T-helper 2 cell (primary cell): ENCODE results near the gene KIAA0232.
"Not testable (repeated sequence)": the region's sequence is repeated elsewhere in the genome, so short reads cannot be mapped to it uniquely, and the experiment has no call there.

ENCODE experiments used
- DNase-seq, 5 experiments: peaks; one replicate each; pipeline versions ENCODE4 v3.0.0 to v3.0.0-alpha.2; 2012 to 2022

The KIAA0232 gene

GRCh38 chr4:6887591-6888371 is 105.3 kb downstream of the KIAA0232 start:
- DNase-seq: no peak

GRCh38 chr4:6888506-6889071 is 106.1 kb downstream of the KIAA0232 start:
- no peak for DNase-seq

- no peak for DNase-seq
Measured at GRCh38 chr4:6889101-6889735, 106.7 kb downstream of the KIAA0232 start.

- no peak for DNase-seq
Measured at GRCh38 chr4:6889736-6890324, 107.3 kb downstream of the KIAA0232 start.

- no peak for DNase-seq
Measured at GRCh38 chr4:6890358-6890757, 107.8 kb downstream of the KIAA0232 start.

GRCh38 chr4:6890971-6891370 is 108.4 kb downstream of the KIAA0232 start:
- DNase-seq: not testable (repeated sequence)

GRCh38 chr4:6891436-6892170 is 109.1 kb downstream of the KIAA0232 start:
- DNase-seq: peak in 1 of 5 experiments; percentile 53

- peak in 2 of 5 experiments; percentile 37 to 67 for DNase-seq
Measured at GRCh38 chr4:6892190-6892908, 109.8 kb downstream of the KIAA0232 start.

- no peak for DNase-seq
Measured at GRCh38 chr4:6892909-6893202, 110.3 kb downstream of the KIAA0232 start.

GRCh38 chr4:6893449-6894085 is 111.0 kb downstream of the KIAA0232 start:
- DNase-seq: peak in 1 of 5 experiments; percentile 57

GRCh38 chr4:6894086-6894478 is 111.6 kb downstream of the KIAA0232 start:
- no peak for DNase-seq

GRCh38 chr4:6894528-6895498 is 112.3 kb downstream of the KIAA0232 start:
- no peak for DNase-seq

GRCh38 chr4:6896035-6896434 is 113.5 kb downstream of the KIAA0232 start:
- no peak for DNase-seq

- peak in 1 of 5 experiments; percentile 63 for DNase-seq
Measured at GRCh38 chr4:6898763-6899162, 116.2 kb downstream of the KIAA0232 start.

GRCh38 chr4:6900181-6900812 is 117.8 kb downstream of the KIAA0232 start:
- no peak for DNase-seq

GRCh38 chr4:6900956-6901355 is 118.4 kb downstream of the KIAA0232 start:
- no peak for DNase-seq

- DNase-seq: no peak
Measured at GRCh38 chr4:6901669-6902317, 119.3 kb downstream of the KIAA0232 start.

GRCh38 chr4:6902318-6903042 is 120.0 kb downstream of the KIAA0232 start:
- no peak for DNase-seq
